HG03159 (cell line): Measurements from ENCODE around the gene SPEN.
"Not testable (repeated sequence)": the region's sequence is repeated elsewhere in the genome, so short reads cannot be mapped to it uniquely, and the experiment has no call there.

Experiments used
- ATAC-seq: cut with Tn5 transposase; IDR thresholded peaks from one replicate; pipeline ENCODE4 v1.9.1; 2021; ENCODE audit warnings: mild to moderate bottlenecking, moderate library complexity; ENCODE audit not compliant: unreplicated experiment

SPEN gene

DNA sequence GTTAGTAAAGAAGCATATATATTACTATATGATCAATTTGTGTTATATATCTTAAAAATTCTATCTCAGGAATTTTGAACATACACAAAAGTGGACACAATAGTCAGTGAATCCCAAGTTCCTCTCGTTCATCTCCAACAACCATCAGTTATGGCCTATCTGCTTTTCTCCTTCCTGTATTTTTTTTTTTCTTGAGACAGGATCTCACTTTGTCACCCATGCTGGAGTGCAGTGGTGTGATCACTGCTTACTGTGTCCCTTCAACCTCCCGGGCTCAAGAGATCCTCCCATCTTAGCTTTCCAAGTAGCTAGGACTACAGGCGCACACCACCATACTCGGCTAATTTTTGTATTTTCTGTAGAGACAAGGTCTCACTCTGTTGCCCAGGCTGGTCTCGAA, 9.4 kb downstream of the SPEN start:
- ATAC-seq, result no peak

DNA sequence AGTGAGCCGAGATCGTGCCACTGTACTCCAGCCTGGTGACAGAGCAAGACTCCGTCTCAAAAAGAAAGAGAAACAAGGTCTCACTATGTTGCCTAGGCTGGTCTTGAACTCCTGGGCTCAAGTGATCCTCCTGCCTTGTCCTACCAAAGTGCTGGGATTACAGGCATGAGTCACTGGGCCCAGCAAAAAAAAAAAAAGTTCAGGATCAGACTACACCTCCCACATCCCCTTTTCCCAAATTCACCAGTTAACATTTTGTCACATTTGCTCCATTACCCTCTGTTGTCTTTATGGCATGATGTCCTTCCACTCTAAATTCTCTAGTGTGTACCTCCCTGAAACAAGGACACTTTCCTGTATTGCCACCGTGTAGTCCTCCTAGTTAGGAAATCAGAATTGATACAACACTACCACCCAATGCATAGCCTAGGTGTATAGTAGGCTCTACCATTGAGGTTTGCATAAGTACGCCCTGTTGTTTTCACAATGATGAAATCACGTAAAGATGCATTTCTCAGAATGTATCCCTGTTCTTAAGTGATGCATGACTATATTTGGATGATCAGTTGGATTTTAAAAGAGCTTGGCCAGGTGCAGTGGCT, 10.7 kb downstream of the SPEN start:
- ATAC-seq, result no peak

DNA sequence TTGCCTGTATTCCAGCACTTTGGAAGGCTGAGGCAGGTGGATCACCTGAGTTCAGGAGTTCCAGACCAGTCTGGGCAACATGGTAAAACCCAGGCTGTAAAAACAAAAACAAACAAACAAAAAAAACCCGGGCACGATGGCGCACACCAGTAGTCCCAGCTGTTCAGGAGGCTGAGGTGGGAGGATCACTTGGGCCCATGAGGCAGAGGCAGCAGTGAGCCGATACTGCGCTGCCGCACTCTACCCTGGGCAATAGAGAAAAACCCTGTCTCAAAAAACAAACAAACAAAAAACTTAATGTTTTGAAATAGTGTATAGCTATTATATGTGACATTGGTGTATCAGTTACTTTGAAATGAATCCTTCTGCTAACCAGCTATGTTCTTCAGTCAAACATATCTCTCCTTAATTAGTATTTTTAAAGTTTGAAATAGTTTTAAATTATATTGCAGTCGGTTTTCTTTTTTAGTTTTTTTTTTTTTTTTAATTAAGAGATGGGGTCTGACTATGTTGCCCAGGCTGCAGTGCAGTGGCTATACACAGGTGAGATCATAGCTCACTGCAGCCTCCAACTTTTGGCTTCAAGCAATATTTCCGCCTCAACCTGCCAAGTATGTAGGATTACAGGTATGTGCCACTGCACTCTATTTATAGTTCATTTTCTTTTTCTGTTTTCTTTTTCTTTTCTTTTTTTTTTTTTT, 11.3 kb downstream of the SPEN start:
- no peak for ATAC-seq

DNA sequence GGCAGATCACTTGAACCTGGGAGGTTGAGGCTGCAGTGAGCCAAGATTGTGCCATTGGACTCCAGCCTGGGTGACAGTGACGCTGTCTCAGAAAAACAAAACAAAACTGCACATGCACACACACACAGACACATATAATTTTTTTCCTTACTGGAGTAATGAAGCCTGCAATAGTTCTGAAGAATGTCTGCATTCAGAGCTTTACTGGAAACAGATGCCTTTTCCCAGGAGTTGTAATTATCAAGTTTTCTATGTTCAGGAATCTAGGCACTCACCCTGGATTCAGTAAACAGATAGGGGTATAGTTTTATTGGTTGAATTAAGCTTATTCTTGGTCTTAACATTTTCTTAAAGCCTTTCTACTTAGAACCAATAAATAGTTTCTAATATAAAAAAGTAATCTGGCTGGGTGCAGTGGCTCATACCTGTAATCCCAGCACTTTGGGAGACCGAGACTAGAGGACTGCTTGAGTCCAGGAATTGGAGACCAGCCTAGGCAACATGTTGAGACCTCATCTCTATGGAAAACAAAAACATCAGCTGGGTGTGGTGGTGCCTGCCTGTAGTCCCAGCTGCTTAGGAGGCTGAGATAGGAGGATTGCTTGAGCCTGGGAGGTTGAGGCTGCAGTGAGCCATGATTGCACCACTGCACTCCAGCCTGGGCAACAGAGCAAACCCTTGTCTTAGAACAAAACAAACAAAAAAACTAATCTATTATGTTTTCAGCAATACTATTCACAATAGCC, 15.8 kb downstream of the SPEN start:
- no peak for ATAC-seq

DNA sequence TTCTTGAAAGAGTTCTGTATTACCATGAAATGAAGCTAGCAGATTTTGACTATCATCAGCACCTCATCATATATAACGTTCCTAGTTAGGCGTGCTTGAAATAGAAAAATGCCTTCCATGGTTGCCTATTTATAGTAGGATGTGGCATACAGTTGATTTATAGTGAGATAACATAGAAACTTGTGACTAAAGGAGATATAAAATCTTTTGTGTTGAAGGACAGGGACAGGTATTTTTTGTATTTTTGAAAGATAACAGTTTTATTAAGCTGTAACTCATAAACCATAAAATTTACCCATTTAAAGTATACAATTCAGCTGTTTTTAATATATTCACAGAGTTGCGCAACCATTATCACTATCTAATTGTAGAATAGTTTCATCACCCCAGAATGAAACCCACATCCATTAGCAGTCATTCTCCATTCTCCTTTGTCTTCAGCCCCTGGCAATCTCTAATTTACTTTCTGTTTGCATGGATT, 19.3 kb downstream of the SPEN start:
- no peak for ATAC-seq

DNA sequence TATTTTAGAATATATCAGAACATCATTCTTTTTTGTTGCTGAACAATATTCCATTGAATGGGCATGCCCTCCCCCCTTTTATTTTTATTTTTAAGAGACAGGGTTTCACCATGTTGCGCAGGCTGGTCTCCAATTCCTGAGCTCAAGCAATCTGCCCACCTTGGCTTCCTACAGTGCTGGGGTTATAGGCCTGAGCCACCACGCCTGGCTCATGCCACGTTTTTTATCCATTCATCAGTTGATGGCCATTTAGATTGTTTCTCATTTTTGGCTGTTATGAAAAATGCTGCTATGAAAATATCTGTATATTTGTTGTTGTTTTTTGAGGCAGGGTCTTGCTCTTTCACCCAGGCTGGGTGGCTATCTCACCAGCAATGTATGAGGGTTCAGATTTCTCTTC, 19.8 kb downstream of the SPEN start:
- ATAC-seq, result no peak

DNA sequence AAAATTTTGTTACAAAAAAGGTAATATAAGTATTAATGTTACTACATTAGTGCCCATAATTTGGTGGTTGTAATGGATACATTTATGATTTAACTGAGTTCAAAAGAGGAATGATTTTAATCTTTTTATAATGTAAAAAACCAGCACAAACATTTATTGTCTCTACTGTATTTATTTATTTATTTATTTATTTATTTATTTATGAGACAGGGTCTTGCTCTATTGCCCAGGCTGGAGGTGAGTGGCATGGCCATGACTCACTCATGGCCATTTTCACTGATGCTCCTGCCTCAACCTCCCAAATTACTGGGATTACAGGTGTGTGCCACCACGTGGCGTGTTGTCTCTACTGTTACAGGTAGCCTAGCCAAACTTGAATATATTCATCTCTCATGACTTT, 21.9 kb downstream of the SPEN start:
- ATAC-seq, result no peak

DNA sequence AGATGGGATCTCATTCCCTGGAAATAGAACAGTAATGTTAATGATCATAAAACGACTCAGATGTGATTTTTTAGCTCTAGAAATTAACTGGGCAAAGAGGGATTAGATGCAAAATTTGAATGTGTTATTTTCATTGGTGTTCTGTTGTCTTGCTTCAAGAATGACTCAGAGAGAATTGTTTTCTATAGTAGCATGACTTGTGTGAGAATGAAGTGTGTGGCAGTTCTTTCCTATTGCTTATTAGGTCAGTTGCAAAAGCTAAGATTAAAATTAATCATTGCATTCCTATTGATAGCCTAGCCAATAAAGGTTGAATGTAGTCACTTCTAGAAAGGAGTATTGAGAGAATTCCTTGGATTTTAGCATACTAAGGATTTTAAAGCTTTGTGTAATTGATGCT, 22.9 kb downstream of the SPEN start:
- ATAC-seq, result no peak

DNA sequence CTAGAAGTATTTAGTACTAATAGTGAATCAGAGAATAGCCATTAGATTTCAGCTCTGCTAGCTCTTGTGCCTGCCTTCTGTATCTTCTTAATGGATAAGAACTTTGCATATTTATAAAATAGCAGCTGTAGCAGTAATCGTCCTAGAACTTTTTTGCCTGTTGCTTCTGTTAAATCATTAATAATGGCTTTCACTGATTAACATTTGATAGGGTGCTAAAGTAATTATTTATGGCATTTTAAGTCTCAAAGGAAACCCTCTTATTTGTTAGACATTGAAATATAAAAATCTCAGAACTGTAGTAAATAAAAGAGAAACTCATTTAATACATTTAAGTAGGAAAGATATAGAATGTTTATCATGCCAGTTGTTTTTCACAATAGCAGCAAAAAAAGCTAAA, 27.0 kb downstream of the SPEN start:
- no peak for ATAC-seq

DNA sequence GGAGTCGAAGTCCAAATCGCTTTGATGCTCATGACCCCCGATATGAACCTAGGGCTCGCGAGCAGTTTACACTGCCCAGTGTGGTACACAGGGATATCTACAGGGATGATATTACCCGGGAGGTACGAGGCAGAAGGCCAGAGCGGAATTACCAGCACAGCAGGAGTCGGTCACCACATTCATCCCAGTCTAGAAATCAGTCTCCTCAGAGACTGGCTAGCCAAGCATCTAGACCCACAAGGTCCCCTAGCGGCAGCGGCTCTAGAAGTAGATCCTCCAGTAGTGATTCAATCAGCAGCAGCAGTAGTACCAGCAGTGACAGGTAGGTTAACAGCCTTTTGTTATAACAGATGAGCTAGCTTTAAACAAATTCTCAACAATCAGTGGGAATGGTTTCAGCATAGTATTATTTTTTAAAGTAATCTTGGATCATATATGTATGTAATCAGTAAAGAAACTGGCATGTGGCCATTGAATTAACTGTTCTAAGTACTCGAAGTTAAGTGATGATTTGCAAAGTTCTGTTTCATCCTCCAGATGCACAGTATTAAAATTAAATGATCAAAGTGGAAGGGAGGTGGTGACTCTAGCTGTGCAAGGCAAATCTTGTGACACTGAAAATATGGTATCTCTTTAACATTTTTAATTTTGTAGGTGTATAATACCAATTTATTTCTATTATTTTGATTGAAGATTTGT, 29.0 kb downstream of the SPEN start:
- no peak for ATAC-seq

DNA sequence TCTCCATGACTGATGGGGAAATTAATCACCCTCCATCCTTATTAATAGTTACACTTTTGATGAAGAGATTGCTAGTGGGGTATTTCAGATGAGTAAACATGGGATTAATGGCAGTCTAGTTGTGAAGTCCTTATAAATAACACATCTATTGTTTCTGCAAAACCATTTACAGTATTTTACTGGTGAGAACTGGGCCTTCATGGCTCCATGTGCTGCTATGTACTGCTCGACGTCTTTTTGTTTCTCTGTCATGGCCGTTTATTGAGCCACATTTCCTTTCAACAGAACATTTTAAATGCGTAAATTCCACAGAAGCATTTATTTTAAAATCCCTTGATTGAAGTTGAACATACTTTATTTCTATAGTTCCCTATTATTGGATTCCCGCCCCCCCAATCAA, 34.5 kb downstream of the SPEN start:
- no peak for ATAC-seq

DNA sequence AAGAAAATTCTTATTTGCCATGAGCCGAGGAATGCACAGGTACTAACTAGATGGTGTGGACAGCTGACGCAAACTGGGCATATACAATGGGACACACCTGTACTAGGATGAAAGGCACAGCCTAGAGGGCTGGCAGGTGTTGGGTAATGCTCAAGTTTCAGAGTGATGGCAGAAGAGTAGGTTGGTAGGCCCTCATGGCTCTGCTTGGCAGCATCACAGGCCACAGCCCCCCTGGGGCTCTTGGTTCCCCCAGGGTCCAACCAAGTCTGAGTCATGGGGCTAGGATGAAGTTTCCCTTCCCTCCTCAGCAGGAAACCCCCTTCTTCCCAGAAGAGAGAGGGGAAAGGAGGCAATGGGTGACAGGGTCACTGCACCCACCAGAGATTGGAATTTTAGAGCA, 35.2 kb downstream of the SPEN start:
- ATAC-seq, result no peak

DNA sequence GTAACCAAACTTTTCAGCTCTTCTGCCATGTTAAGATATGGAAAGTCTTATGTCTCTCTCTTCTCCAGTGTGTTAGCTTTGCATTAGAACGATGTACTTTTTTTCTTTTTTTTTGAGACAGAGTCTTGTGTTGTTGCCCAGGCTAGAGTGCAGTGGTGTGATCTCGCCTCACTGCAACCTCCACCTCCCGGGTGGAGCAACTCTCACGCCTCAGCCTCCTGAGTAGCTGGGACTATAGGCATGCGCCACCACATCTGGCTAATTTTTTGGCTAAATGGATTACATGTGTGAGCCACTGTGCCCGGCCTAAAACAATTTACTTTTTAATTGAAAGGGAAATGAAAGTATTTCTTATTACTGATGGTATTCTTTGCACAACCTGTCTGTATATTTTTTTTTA, 35.8 kb downstream of the SPEN start:
- ATAC-seq, result no peak

DNA sequence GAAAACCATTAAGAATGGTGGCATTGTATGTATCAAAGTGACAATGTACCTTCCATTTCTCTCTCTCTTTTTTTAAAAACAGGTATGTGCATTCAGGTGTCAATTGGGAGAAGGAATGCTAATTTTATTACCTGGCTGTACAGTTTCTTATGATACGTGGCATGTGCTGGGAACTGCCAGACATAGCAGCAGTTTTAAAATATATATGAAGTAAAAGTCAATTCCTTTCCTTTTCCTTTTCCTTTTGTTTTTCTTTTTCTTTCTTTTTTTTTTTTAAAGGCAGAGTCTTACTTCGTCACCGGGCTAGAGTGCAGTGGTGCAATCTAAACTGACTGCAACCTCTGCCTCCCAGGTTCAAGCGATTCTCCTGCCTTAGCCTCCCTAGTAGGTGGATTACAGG, 37.0 kb downstream of the SPEN start:
- no peak for ATAC-seq

DNA sequence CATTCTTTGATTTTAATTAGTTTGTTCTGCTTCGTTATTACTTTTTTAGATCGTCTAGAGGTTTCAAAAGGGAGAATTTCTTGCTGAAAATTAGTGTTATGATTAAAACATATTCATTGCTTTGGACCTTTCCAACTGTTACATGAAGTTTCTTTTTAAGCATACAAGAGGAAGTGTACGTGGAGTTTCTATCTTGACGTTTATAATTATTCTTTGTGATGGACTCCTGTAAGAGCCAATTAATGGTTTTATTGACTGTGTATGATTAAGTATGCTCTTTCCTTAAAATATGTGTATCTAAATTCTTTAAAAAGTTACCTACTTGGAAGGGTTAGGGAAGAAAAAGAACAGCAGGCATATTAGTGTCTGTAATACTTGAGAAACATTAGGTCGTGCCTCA, 37.8 kb downstream of the SPEN start:
- ATAC-seq, result no peak

DNA sequence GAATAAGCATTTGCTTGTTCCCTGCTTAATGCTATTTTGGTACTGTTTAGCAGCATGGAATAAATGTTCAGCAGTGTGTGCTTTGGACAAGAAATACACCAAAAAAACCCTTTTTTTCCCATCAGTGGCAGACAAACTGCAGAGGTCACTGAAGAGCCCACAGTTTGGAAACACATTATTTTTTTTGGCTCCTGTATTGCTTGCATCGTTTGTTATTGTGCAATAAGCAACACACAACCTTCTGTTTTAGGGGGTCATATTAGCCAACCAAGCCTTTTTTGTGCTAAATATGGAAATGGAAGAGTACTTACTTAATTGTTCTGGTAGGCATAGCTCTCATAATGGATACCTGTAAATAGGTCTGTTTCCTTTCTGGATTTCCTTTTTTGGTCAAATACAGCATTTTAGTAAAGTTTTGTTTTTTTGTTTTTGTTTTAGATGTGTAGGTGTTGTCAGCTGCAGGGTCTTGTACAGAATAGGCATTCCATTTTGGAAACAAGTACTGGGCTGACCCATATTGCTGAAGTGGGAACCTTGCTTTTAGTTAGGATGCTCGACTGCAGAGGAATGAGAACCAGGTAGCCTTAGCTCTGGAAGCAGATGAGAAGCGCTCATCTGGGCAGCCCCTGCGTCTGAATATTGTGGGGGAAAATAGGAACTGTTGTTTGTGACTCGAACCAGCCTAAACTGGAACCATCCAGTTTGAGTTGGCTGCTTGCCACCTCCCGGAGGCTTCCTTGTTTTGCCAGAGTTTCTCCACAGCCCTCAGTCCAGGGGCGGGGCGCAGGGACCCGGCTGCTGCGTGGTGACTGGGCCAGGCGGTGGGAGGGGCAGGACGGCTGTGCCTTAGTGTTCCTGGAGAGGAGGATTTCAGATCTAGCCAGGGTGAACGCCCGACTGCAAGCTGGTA, 38.4 kb downstream of the SPEN start:
- no peak for ATAC-seq

DNA sequence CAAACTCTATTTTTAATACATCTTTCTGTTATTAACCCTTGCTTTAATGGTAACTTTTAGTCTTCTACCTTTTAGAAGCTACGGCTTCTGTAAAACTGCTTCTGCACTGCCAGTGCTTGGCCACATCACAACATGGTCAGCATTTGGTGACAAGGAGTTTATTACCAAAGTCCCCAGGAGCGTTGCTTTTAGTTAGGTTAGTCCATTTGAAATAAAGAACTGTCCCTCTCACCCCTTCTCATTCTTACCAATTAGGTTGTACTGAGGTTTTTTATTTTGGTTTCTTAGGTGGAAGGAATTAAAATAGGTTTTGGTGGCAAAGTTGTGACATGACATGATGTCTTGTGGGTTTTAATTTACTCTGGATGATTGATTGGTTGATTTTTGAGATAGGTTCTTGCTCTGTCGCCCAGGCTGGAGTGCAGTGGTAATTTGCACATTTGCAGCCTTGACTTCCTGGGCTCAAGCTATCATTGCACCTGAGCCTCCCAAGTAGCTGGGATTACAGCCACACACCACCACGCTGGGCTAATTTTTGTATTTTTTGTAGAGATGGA, 39.2 kb downstream of the SPEN start:
- ATAC-seq, result no peak

DNA sequence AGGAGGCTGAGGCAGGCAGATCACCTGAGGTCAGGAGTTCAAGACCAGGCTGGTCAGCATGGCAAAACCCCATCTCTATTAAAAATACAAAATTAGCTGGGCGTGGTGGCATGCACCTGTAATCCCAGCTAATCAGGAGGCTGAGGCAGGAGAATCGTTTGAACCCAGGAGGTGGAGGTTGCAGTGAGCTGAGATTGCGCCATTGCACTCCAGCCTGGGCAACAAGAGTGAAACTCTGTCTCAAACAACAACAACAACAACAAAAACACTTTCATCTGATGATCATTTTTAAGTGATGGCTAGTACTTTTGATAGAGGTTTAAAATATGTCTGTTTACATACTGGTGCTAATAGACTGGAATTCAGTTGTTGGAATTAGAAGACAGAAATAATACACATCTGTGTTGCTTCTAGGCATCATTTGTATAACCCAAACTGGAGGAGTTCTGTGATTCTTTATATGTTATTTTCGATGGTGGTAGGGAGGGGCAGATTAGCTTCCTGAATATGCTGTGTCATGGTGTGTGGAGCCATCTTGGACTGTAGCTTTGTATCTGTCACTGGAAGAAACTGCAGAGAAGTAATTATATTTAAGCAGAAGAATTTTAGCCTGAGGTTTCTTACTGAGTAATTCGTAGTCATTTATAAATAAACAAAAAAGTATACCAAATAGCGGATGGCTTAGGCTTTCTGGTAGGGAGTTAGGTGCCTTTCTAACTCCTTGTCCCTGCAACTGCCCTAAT, 45.5 kb downstream of the SPEN start:
- not testable (repeated sequence) for ATAC-seq

DNA sequence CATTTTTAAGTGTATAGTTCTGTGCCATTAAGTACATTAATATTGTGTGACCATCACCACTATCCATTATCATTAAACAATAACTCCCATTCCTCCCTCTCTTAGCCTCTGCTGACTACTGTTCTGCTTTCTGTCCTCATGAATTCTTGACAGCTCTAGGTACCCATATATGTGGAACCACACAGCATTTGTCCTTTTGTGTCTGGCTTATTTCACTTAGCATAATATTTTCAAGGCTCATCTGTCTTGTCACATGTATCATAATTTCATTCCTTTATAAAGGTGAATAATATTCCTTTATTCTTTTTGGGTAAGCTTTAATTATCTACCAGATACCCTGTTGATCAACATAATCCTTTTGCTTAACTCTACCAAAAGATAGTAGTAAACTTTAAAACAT, 47.7 kb downstream of the SPEN start:
- no peak for ATAC-seq
